Upper lobe of left lung (tissue), 6 donors: Measurements from ENCODE around the gene SMIM14. TPM values are rescaled to one million over a fixed set of nuclear protein-coding genes. Genes with fewer than 3 reads are reported as not detected.

Experiments used
- ATAC-seq, 2 donors: fragments of 200-7000 bp; cut with Tn5 transposase; one replicate each; pipeline ENCODE4 v1.9.1; 2022; ENCODE audit warnings: mild to moderate bottlenecking in 2 of 2, moderate library complexity in 2 of 2; ENCODE audit not compliant: low FRiP score in 2 of 2
- DNase-seq, 2 donors: peaks; one replicate each; pipeline ENCODE4 v3.0.0-alpha.2; 2019 to 2020
- H3K27ac ChIP-seq, 4 donors: fragments of 200-600 bp; sonication (generic); one replicate each; pipeline ENCODE4 v1.5.1; 2016 to 2019
- H3K27me3 ChIP-seq, 4 donors: fragments of 200-600 bp; sonication (generic); one replicate each; pipeline ENCODE4 v1.5.1; 2017 to 2019
- H3K36me3 ChIP-seq, 4 donors: fragments of 200-600 bp; sonication (generic); one replicate each; pipeline ENCODE4 v1.5.1; 2016 to 2019
- H3K4me1 ChIP-seq, 4 donors: fragments of 200-600 bp; sonication (generic); one replicate each; pipeline ENCODE4 v1.5.1; 2018 to 2019
- H3K4me3 ChIP-seq, 4 donors: fragments of 200-600 bp; sonication (generic); one replicate each; pipeline ENCODE4 v1.5.1; 2017 to 2019; ENCODE audit warnings: mild to moderate bottlenecking in 2 of 4, moderate library complexity in 1 of 4
- H3K9me3 ChIP-seq, 4 donors: fragments of 200-600 bp; sonication (generic); one replicate each; pipeline ENCODE4 v1.5.1; 2018 to 2019
- EP300 ChIP-seq, 4 donors: sonication (generic); formaldehyde crosslinking; IDR thresholded peaks; one replicate each; pipeline ENCODE4 v1.5.1; 2017; ENCODE audit warnings: antibody characterized with exemption in 4 of 4, control low read depth in 2 of 4
- POLR2A ChIP-seq, 4 donors: fragments of 450-650 bp; IDR thresholded peaks; one replicate each; pipeline ENCODE4 v1.5.1; 2016 to 2017; ENCODE audit warnings: antibody characterized with exemption in 4 of 4, mild to moderate bottlenecking in 2 of 4
- POLR2AphosphoS5 ChIP-seq, 2 donors: sonication (generic); formaldehyde crosslinking; IDR thresholded peaks; one replicate each; pipeline ENCODE4 v1.5.1; 2017; ENCODE audit warnings: antibody characterized with exemption in 2 of 2
- WGBS, 2 donors: methylation state at CpG; one replicate each; pipeline ENCODE4 v1.1.5; 2017 to 2018; 5-methylcytosine and 5-hydroxymethylcytosine counted together
- total RNA-seq, 6 donors: library from RNA; depleted of rRNA in 4 of 6; stranded (reverse); fragments of >200 nt in 4 of 6; gene quantifications; one replicate each; pipeline versions ENCODE4 v1.1.0 to v1.2.1, GENCODE V29; 2016 to 2021
- TF ChIP-seq, protein P1 (sequence below), 6 experiments: fragments of 450-650 bp in 4 of 6; fragments of 200-600 bp in 2 of 6; sonication (generic) in 2 of 6; IDR thresholded peaks; one replicate each; pipeline ENCODE4 v1.5.1; 2016 to 2019; ENCODE audit warnings: antibody characterized with exemption in 6 of 6
- donor health status: DM: no; HTN: no; CAD: no; lungs with moderate emphysema.
- donor health status: DM: no; HTN: yes; CAD: no; lungs with severe emphysema.

The SMIM14 gene
- total RNA-seq, 6 donors from 2014 or later, result 24.1 to 80.5 (median 40.4) TPM

DNA sequence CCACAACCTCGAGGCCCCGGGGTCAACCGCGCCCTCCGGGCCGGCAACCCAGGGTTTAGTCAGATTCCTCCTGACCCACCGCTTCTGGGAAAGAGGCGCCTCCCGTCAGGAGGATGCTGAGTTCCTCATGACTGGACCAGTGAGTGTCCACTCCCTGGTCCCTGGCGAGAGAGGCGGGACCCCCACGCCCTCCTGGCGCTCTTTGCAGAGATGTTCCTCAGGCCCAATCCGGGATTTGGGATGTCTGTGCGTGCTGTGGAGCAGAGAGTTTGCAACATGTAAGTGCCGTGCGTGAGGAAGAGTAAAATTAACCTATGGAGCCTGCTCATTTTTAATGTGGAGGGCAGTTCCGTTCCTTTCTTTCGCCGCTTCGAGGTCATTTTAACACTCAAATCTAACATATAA, 110.6 kb downstream of the SMIM14 start:
- peak; percentile 70 to 81 for ATAC-seq
- H3K4me1 ChIP-seq, result peaks cover 12 to 21% (median 16%) of the 10 kb centered on the region in 4 donors

DNA sequence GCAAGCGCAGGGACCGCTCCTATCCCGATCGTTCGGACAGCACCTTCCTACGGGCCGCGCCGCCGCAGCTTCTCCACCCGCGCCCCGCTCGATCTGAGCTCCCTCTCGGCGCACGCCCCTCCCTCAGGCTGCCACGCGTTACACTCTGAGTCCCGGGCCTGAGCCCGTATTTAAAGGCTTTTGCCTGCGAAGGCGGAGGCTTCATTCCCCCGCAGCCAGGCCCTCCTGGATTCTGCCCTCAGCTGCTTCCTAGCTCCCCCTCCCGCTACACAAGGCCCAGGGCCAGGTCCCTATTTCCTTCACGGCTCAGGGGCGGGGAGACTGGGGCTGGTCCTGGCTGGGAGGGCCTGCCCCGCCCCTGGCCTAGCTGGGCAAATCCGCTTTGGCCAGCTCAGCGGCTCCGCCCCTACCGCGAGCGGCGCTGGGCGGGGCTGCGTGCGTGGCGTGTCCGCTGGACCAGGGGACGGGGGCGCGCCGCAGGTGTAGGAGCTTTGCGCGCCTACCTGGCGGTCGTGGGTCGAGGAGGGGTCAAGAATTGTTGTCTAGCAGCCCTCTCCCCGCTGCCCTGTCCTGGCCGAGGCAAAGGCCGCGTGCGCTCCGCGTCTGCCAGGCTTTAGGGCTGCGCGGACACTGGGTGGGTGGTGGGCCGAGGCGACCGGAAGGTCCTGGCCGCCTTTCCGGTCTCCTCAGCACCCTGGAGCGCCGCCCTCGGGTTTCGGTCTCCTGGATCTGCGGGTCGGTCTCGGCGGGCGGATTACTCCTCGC, 111.2 kb downstream of the SMIM14 start, which contains the start of gene UGDH:
UGDH (minus strand) TSS at position 144 of the 765 bp plus-strand sequence. CDS start 5,927 bp downstream, outside the sequence.
- peak within 1 kb of the TSS; percentile 88 to 95 (median 90) for H3K27ac ChIP-seq
- TF ChIP-seq POLR2AphosphoS5 (IDR thresholded peaks at IDR 0.05), result peak; percentile 91 to 93
- TF ChIP-seq EP300 (IDR thresholded peaks at IDR 0.05), result peak in 1 of 4 donors; percentile 46
- TF ChIP-seq, protein P1, sequence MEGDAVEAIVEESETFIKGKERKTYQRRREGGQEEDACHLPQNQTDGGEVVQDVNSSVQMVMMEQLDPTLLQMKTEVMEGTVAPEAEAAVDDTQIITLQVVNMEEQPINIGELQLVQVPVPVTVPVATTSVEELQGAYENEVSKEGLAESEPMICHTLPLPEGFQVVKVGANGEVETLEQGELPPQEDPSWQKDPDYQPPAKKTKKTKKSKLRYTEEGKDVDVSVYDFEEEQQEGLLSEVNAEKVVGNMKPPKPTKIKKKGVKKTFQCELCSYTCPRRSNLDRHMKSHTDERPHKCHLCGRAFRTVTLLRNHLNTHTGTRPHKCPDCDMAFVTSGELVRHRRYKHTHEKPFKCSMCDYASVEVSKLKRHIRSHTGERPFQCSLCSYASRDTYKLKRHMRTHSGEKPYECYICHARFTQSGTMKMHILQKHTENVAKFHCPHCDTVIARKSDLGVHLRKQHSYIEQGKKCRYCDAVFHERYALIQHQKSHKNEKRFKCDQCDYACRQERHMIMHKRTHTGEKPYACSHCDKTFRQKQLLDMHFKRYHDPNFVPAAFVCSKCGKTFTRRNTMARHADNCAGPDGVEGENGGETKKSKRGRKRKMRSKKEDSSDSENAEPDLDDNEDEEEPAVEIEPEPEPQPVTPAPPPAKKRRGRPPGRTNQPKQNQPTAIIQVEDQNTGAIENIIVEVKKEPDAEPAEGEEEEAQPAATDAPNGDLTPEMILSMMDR (IDR thresholded peaks at IDR 0.05), result peak in 2 of 6 experiments; percentile 11 to 13
- TF ChIP-seq POLR2A (IDR thresholded peaks at IDR 0.05), result peak; percentile 68 to 98 (median 90)
- 0% methylated on average over 20 to 50 of the region's 73 CpGs for WGBS, 2 donors
- H3K36me3 ChIP-seq, result peaks cover 0 to 7% (median 1%) of the 10 kb centered on the region in 4 donors
- ATAC-seq (peak; percentile 97 to 100), DNase-seq (peak; percentile 98)
- no peaks in the 10 kb centered on the region for H3K27me3 ChIP-seq
- H3K9me3 ChIP-seq, result peaks cover 0 to 3% (median 0%) of the 10 kb centered on the region in 4 donors
- H3K4me1 ChIP-seq, result peaks cover 12 to 21% (median 16%) of the 10 kb centered on the region in 4 donors
- peak within 1 kb of the TSS; percentile 58 to 88 (median 74) for H3K4me3 ChIP-seq

More for the DNA sequence above, 110.6 kb downstream of the SMIM14 start:
- peak overlapping the region; percentile 88 to 95 (median 90) for H3K27ac ChIP-seq
- DNase-seq, result no peak
- TF ChIP-seq, protein P1 (IDR thresholded peaks at IDR 0.05), result no peak
- TF ChIP-seq POLR2A (IDR thresholded peaks at IDR 0.05), result no peak
- no peaks in the 10 kb centered on the region for H3K27me3 ChIP-seq
- WGBS, 2 donors, result 1 to 4% methylated on average over 12 to 17 of the region's 21 CpGs
- H3K4me3 ChIP-seq, result peak overlapping the region; percentile 58 to 88 (median 74)
- H3K9me3 ChIP-seq, result peaks cover 0 to 3% (median 0%) of the 10 kb centered on the region in 4 donors
- H3K36me3 ChIP-seq, result peaks cover 0 to 13% (median 1%) of the 10 kb centered on the region in 4 donors

DNA sequence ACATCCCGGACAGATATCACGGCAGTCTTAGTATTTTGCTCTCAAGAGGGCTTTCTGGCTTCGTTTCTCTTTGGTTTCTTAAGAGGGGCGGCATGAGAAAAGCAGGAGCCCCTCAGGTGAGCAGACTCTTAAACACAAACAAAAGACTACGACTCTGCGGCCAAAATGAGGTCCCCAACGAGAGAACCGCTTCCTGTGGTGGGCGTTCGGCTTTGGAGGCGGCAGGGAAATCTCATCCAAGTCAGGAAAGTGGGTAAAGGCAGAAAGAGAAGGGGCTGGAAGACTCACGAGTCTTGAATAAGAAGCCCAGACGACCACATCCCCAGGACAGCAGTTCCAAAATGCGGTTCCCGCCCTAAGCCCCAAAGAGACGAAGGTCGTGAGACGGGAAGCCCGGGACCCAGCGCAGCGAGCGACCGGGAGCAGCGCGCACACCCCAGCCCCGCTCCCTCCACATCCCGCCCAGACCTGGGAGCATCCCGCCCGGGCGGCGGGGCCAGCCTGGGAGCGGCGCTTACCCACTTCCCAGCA, 111.8 kb downstream of the SMIM14 start:
- peaks cover 0 to 3% (median 0%) of the 10 kb centered on the region in 4 donors for H3K9me3 ChIP-seq
- peaks cover 12 to 26% (median 16%) of the 10 kb centered on the region in 4 donors for H3K4me1 ChIP-seq
- no peak for DNase-seq
- peak overlapping the region; percentile 88 to 95 (median 90) for H3K27ac ChIP-seq
- TF ChIP-seq EP300 (IDR thresholded peaks at IDR 0.05) (no peak), POLR2A (IDR thresholded peaks at IDR 0.05) (no peak), POLR2AphosphoS5 (IDR thresholded peaks at IDR 0.05) (no peak)
- TF ChIP-seq, protein P1 (IDR thresholded peaks at IDR 0.05), result no peak
- no peak for ATAC-seq
- H3K36me3 ChIP-seq, result peaks cover 0 to 2% (median under 1%) of the 10 kb centered on the region in 4 donors
- peak overlapping the region; percentile 58 to 88 (median 74) for H3K4me3 ChIP-seq
- no peaks in the 10 kb centered on the region for H3K27me3 ChIP-seq
- 1% methylated on average over 26 to 31 of the region's 33 CpGs for WGBS, 2 donors

DNA sequence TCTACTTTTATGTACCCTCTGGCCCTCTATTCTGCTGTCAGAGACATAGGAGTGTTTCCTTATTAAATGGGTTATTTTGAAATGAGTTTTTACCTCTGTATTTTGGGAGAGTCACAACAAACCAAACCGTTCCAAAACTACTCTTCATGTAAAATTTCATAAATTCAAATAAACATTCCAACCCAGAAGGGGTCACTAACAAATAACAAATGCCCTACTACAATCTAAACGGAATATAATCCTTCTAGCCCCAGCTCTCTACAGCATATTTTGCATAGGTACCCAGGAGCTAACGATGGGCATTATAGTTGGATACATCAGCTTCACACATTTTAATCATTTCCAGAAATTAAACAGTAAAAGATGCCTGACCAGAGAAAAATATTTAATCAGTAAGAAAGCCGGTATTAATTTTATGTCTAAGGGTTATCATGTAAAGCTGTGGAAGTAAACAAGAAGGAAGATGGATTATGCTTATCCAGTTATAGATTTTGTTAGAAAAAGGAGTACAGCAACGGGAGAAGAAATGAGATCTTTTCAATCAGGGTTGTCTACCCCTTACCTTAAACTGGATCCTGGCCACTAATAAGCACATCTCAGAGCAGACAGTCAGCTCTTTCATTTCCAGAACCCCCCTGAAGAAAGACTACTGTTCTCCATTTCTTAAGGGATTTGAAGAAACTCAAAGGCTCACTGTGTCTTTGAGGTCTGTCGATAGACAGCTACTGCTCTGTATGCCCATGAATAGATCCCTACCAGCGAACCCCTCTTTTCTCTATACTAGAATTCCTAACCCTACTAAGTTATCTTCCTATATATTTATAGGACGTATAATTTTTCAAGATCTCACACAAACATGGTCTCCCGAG, 112.6 kb downstream of the SMIM14 start:
- TF ChIP-seq POLR2A (IDR thresholded peaks at IDR 0.05) (no peak), POLR2AphosphoS5 (IDR thresholded peaks at IDR 0.05) (no peak), EP300 (IDR thresholded peaks at IDR 0.05) (no peak)
- TF ChIP-seq, protein P1 (IDR thresholded peaks at IDR 0.05), result no peak
- ATAC-seq (no peak), DNase-seq (no peak)
- peaks cover 0 to 3% (median 0%) of the 10 kb centered on the region in 4 donors for H3K9me3 ChIP-seq
- H3K27ac ChIP-seq, result peak overlapping the region; percentile 88 to 95 (median 90)
- peak overlapping the region; percentile 58 to 88 (median 74) for H3K4me3 ChIP-seq
- H3K36me3 ChIP-seq, result no peaks in the 10 kb centered on the region
- 24 to 28% methylated on average over 9 of the region's 9 CpGs for WGBS, 2 donors
- no peaks in the 10 kb centered on the region for H3K27me3 ChIP-seq
- H3K4me1 ChIP-seq, result peaks cover 12 to 26% (median 16%) of the 10 kb centered on the region in 4 donors
